Thymus (tissue), 11 donors: ENCODE results near the gene NOS3. TPM values are rescaled to one million over a fixed set of nuclear protein-coding genes. Genes with fewer than 3 reads are reported as not detected.
A peak's percentile ranks its signal among the peaks of the same experiment; 100 is the strongest.

Source experiments
- DNase-seq, 9 donors: peaks; one replicate each; pipeline ENCODE4 v3.0.0-alpha.2; 2013; ENCODE audit warnings: low spot score in 9 of 9, low read depth in 6 of 9, missing footprints in 1 of 9
- H3K27ac ChIP-seq, 2 donors: one replicate each; pipeline ENCODE4 v1.5.1; 2013; ENCODE audit warnings: control low read depth in 1 of 2, low read depth in 1 of 2, low read length in 1 of 2, mild to moderate bottlenecking in 1 of 2, moderate library complexity in 1 of 2
- H3K27me3 ChIP-seq, 2 donors: one replicate each; pipeline ENCODE4 v1.5.1; 2013; ENCODE audit warnings: low read length in 1 of 2; ENCODE audit not compliant: control insufficient read depth in 2 of 2, insufficient read depth in 1 of 2
- H3K36me3 ChIP-seq, 2 donors: one replicate each; pipeline ENCODE4 v1.5.1; 2013; ENCODE audit warnings: low read length in 1 of 2, mild to moderate bottlenecking in 1 of 2, moderate library complexity in 1 of 2; ENCODE audit not compliant: control insufficient read depth in 2 of 2, insufficient read depth in 2 of 2
- H3K4me1 ChIP-seq, 2 donors: one replicate each; pipeline ENCODE4 v1.5.1; 2013; ENCODE audit warnings: low read length in 2 of 2; ENCODE audit not compliant: control insufficient read depth in 2 of 2, insufficient read depth in 2 of 2
- H3K4me3 ChIP-seq, 2 donors: one replicate each; pipeline ENCODE4 v1.5.1; 2013; ENCODE audit warnings: low read length in 2 of 2, control low read depth in 1 of 2, mild to moderate bottlenecking in 1 of 2
- H3K9me3 ChIP-seq, 2 donors: one replicate each; pipeline ENCODE4 v1.5.1; 2013; ENCODE audit warnings: low read length in 1 of 2, mild to moderate bottlenecking in 1 of 2; ENCODE audit not compliant: control insufficient read depth in 2 of 2, insufficient read depth in 1 of 2
- WGBS: extraction: QIAGEN DNeasy Blood & Tissue Kit; methylation state at CpG from one replicate; pipeline ENCODE4 v1.1.7; 2013; 5-methylcytosine and 5-hydroxymethylcytosine counted together
- polyA plus RNA-seq: library from polyadenylated mRNA; stranded (reverse); fragments of 200-250 nt; gene quantifications from one replicate; pipeline ENCODE4 v1.2.3, GENCODE V29; 2013
- total RNA-seq: library from RNA; stranded (reverse); fragments of 120-200 nt; gene quantifications from one replicate; pipeline ENCODE4 v1.2.4, GENCODE V29; 2013
- donor health status: healthy.

NOS3 gene
- total and polyA plus RNA-seq, 2 donors: 1.5 to 3.0 TPM

- WGBS: 97% methylated on average over 9 of the region's 9 CpGs
- Histone ChIP-seq H3K27me3 (peaks cover 39 to 70% of the 10 kb centered on the region in 2 donors), H3K4me1 (peaks cover 0 to 7% of the 10 kb centered on the region in 2 donors), H3K27ac (no peak overlapping the region), H3K9me3 (peaks cover 0 to 3% of the 10 kb centered on the region in 2 donors), H3K4me3 (no peak overlapping the region), H3K36me3 (no peaks in the 10 kb centered on the region)
- DNase-seq: no peak
Measured at GRCh38 chr7:150956395-150957132, 34.3 kb upstream of the NOS3 start.

DNA sequence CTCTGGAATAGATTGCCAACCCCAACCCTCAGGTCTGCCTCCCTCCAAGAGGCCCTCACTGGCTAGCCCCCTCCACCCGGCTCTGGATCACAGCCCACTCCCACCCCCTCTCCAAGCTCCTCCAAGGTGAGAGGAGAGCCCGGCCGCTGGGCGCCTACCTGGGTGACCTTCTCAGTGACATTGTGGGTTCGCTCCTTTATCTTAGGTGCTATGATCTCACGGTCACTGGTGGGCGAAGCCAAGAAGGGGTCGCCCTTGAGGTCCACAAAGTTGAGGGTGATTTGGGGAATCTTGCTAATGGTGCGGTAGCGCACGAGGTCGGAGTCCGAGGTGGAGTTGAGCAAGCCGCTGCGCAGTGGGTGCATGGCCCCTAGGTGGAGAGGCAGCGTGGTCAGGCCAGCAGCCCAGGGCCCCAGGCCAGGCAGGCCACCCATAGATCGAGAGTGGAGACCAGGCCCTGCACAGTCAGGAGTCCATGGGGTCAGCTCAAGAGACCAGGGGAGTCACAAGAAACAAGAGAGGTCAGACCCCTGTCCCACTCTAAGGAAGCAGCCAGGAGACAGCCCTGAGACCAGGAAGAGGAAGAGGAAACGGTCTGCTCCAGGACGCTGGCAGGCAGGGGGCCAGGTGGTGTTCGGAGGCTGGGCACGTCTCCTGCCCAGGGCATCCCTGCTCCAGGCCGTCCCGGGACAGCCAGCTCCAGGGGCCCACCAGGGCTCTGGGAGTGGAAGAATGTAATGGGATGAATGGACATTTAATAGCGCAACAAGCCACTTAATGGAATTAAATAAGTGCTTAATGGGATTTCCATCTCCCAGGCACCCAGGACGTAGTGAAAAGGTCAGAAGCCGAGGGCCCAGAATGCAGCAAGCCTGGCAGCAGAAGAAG lies 33.4 kb upstream of the NOS3 start:
- peaks cover 39 to 78% of the 10 kb centered on the region in 2 donors for H3K27me3 ChIP-seq
- 89% methylated on average over 26 of the region's 26 CpGs for WGBS
- no peak for DNase-seq

DNA sequence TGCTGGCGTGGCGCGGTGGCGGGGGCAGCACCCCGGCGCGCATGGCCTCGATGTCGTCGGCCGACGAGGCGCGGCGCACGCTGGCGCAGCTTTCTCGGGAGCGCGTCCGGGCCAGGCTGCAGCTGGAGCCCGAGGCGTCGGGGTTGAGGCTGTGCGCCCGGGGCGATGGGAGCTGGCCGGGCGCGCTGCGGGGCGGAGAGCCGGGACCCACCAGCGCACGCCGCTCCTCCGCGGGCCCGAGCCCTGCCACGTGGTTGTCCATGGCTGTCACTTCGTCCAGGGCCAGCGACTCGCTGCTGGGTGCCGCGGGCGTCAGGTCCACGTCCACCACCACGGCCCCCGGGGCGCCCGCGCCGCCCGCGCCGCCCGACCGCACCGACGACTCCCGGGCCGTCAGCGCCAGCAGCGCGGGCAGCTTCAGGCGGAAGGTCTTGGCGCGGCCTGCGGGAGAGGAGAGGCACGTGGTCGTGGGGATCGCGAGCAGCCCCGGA lies 32.7 kb upstream of the NOS3 start:
- no peak overlapping the region for H3K27ac ChIP-seq
- peaks cover 0 to 20% of the 10 kb centered on the region in 2 donors for H3K4me1 ChIP-seq
- no peaks in the 10 kb centered on the region for H3K36me3 ChIP-seq
- peaks cover 0 to 3% of the 10 kb centered on the region in 2 donors for H3K9me3 ChIP-seq
- H3K4me3 ChIP-seq: no peak overlapping the region
- DNase-seq: no peak
- 15% methylated on average over 74 of the region's 74 CpGs for WGBS
- H3K27me3 ChIP-seq: peaks cover 39 to 84% of the 10 kb centered on the region in 2 donors

More for the DNA sequence above, 33.4 kb upstream of the NOS3 start:
- Histone ChIP-seq H3K4me1 (peaks cover 0 to 14% of the 10 kb centered on the region in 2 donors), H3K4me3 (no peak overlapping the region), H3K9me3 (peaks cover 0 to 3% of the 10 kb centered on the region in 2 donors), H3K36me3 (no peaks in the 10 kb centered on the region), H3K27ac (no peak overlapping the region)

- DNase-seq: no peak
Measured at GRCh38 chr7:150958597-150958996, 32.2 kb upstream of the NOS3 start.

DNA sequence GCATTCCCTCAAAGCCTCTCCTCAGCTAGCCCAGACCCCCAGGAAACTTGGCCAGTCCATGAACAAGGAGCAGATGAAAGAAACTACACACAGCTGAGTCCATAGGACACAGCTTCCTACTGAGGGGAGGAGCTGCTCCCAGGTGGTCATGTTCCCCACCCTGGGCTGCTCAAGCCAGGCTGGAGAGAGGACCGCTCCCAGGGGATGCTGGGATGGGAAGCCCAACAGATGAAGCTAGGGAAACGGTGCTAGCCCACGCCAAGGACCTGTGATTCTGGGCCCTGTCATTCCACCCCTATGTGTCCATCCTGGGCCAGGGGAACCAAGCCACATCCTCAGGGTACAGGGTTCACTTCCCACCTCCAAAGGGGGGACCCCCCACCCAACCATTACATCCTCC lies 31.7 kb upstream of the NOS3 start:
- 94% methylated on average over 3 of the region's 3 CpGs for WGBS
- Histone ChIP-seq H3K27ac (no peak overlapping the region), H3K36me3 (no peaks in the 10 kb centered on the region), H3K4me1 (peaks cover 0 to 21% of the 10 kb centered on the region in 2 donors), H3K4me3 (no peak overlapping the region), H3K27me3 (peaks cover 39 to 87% of the 10 kb centered on the region in 2 donors), H3K9me3 (peaks cover 0 to 3% of the 10 kb centered on the region in 2 donors)
- no peak for DNase-seq

More at GRCh38 chr7:150958597-150958996, 32.2 kb upstream of the NOS3 start:
- H3K9me3 ChIP-seq: peaks cover 0 to 3% of the 10 kb centered on the region in 2 donors
- H3K4me1 ChIP-seq: peaks cover 0 to 21% of the 10 kb centered on the region in 2 donors
- no peak overlapping the region for H3K27ac ChIP-seq
- no peaks in the 10 kb centered on the region for H3K36me3 ChIP-seq
- 57% methylated on average over 13 of the region's 13 CpGs for WGBS
- peaks cover 39 to 86% of the 10 kb centered on the region in 2 donors for H3K27me3 ChIP-seq
- H3K4me3 ChIP-seq: no peak overlapping the region

DNA sequence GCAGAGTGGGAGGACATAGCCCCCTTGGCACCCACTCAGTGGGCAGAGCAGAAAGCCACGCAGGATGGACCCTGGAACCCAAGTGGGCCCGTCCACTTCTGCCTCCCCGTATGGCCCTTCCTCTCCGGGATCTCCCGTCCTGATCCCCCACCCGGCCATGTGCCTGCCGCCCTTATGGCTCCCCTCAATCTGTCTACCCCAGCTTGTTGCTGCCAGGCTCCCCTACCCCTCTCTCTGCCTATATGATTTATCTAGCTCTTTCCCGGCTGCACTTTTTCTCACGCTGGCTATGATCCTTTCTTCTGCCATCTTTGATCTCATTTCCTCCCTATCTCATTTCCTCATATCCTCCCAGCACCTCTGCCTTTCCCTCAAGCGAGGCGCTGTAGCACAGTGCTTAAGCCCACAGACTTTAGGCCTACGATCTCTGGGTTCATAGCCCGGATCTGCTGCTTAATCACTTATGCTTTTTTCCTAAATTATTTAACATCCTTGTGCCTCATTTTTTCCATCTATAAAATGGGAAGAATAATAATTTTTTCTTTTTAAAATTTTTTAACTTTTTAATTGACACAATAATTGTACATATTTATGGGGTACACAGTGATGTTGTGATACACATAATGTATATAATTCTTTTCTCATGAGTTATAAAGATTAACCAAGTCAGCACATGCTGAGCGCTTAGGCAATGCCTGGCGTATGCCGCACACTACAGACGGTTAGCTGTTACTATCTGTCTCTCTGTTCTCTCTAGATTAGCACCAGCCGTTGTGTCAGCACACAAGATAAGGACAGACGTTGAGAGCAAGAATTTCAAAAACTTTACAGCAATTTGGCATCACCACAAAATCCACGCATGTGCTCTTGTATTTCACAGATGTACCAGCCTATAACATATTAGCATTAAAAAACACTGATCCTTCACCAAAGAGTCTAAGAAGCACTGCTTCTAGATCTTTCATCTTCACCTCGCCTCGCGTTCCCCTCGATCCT lies 30.8 kb upstream of the NOS3 start:
- no peaks in the 10 kb centered on the region for H3K36me3 ChIP-seq
- no peak overlapping the region for H3K4me3 ChIP-seq
- peak in 2 of 9 donors; percentile 19 to 34 for DNase-seq
- peaks cover 38 to 88% of the 10 kb centered on the region in 2 donors for H3K27me3 ChIP-seq
- peaks cover 0 to 3% of the 10 kb centered on the region in 2 donors for H3K9me3 ChIP-seq
- peaks cover 0 to 21% of the 10 kb centered on the region in 2 donors for H3K4me1 ChIP-seq
- 58% methylated on average over 24 of the region's 24 CpGs for WGBS
- no peak overlapping the region for H3K27ac ChIP-seq

- Histone ChIP-seq H3K27me3 (peaks cover 29 to 85% of the 10 kb centered on the region in 2 donors), H3K36me3 (no peaks in the 10 kb centered on the region), H3K27ac (no peak overlapping the region), H3K4me1 (peaks cover 0 to 19% of the 10 kb centered on the region in 2 donors), H3K4me3 (no peak overlapping the region), H3K9me3 (peaks cover 0 to 2% of the 10 kb centered on the region in 2 donors)
- no peak for DNase-seq
- 85% methylated on average over 17 of the region's 17 CpGs for WGBS
Measured at GRCh38 chr7:150961510-150962289, 29.1 kb upstream of the NOS3 start.

DNA sequence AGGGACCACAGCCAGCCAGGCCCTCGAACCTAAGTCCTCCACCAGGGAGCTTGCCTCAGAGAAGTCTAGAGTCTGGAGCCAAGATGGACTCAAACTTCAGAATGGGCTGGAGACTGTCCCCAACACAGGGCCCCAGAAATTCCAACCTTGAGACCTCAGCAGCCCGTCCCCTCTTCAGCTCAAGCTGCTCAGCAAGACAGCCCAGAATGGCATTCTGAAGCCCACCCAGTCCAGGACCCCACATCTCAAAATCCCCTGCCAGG lies 28.6 kb upstream of the NOS3 start:
- H3K27me3 ChIP-seq: peaks cover 25 to 80% of the 10 kb centered on the region in 2 donors
- H3K9me3 ChIP-seq: no peaks in the 10 kb centered on the region
- H3K27ac ChIP-seq: no peak overlapping the region
- 88% methylated on average over 2 of the region's 2 CpGs for WGBS
- H3K4me1 ChIP-seq: peaks cover 0 to 19% of the 10 kb centered on the region in 2 donors
- H3K36me3 ChIP-seq: no peaks in the 10 kb centered on the region
- DNase-seq: no peak
- H3K4me3 ChIP-seq: no peak overlapping the region
